Ascending aorta (tissue), 2 donors: ENCODE results near the gene CASQ1. TPM values are rescaled to one million over a fixed set of nuclear protein-coding genes. Genes with fewer than 3 reads are reported as not detected.

Source experiments
- DNase-seq, 2 donors: peaks; one replicate each; pipeline ENCODE4 v3.0.0-alpha.2; 2019; ENCODE audit warnings: low spot score in 2 of 2
- H3K27ac ChIP-seq, 2 donors: fragments of 200-600 bp; sonication (generic); one replicate each; pipeline ENCODE4 v1.5.1; 2016 to 2017; ENCODE audit warnings: mild to moderate bottlenecking in 1 of 2
- H3K27me3 ChIP-seq: fragments of 200-600 bp; sonication (generic); one replicate; pipeline ENCODE4 v1.5.1; 2017
- H3K36me3 ChIP-seq, 2 donors: fragments of 200-600 bp; sonication (generic); one replicate each; pipeline ENCODE4 v1.5.1; 2016
- H3K4me1 ChIP-seq, 2 donors: fragments of 200-600 bp; sonication (generic); one replicate each; pipeline ENCODE4 v1.5.1; 2016 to 2017; ENCODE audit warnings: mild to moderate bottlenecking in 1 of 2
- H3K4me3 ChIP-seq, 2 donors: fragments of 200-600 bp; sonication (generic); one replicate each; pipeline ENCODE4 v1.5.1; 2016 to 2017; ENCODE audit warnings: mild to moderate bottlenecking in 1 of 2
- H3K9me3 ChIP-seq, 2 donors: fragments of 200-600 bp; sonication (generic); one replicate each; pipeline ENCODE4 v1.5.1; 2016
- intact Hi-C: fragments of 100-400 bp; cut with DNase I; formaldehyde crosslinking; loops from one replicate; pipeline ENCODE4 v1.15.1; 2023
- total RNA-seq: library from RNA; depleted of rRNA; stranded (reverse); fragments of >200 nt; gene quantifications from one replicate; pipeline ENCODE4 v1.1.0, GENCODE V29; 2016
- TF ChIP-seq, protein P1 (sequence below), 3 experiments: fragments of 200-600 bp in 2 of 3; fragments of 450-650 bp in 1 of 3; sonication (generic) in 2 of 3; IDR thresholded peaks; one replicate each; pipeline ENCODE4 v1.5.1; 2016 to 2019; ENCODE audit warnings: antibody characterized with exemption in 3 of 3, mild to moderate bottlenecking in 1 of 3, moderate library complexity in 1 of 3

The CASQ1 gene
- total RNA-seq, 1 donor from 2014 or later = not detected

DNA sequence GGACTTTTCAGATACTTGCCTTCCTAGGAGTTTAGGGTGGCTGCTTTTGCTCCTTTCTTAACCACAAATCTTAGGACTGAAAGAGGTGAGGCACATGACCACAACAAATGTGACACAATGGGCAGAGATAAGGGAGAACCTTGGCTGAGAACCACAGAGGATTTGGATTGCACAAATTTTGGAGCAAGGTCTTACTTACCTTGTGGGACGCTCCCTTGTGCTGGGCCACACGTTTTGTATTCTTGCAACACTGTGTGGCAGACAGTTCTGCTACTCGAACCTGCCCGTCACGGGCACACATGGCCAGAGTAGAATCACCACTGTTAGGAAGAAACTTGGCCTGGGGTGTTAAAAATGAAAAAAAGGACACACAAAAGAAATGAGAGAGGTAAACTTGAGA is 48.0 kb downstream of the CASQ1 start:
- Histone ChIP-seq H3K4me3 (no peak overlapping the region), H3K27me3 (no peaks in the 10 kb centered on the region), H3K9me3 (no peaks in the 10 kb centered on the region), H3K27ac (no peak overlapping the region), H3K4me1 (no peaks in the 10 kb centered on the region), H3K36me3 (peaks cover 59 to 72% of the 10 kb centered on the region in 2 donors)
- intact Hi-C loops = no loop called here
- TF ChIP-seq, protein P1, sequence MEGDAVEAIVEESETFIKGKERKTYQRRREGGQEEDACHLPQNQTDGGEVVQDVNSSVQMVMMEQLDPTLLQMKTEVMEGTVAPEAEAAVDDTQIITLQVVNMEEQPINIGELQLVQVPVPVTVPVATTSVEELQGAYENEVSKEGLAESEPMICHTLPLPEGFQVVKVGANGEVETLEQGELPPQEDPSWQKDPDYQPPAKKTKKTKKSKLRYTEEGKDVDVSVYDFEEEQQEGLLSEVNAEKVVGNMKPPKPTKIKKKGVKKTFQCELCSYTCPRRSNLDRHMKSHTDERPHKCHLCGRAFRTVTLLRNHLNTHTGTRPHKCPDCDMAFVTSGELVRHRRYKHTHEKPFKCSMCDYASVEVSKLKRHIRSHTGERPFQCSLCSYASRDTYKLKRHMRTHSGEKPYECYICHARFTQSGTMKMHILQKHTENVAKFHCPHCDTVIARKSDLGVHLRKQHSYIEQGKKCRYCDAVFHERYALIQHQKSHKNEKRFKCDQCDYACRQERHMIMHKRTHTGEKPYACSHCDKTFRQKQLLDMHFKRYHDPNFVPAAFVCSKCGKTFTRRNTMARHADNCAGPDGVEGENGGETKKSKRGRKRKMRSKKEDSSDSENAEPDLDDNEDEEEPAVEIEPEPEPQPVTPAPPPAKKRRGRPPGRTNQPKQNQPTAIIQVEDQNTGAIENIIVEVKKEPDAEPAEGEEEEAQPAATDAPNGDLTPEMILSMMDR (IDR thresholded peaks at IDR 0.05) = no peak
- DNase-seq = no peak

DNA sequence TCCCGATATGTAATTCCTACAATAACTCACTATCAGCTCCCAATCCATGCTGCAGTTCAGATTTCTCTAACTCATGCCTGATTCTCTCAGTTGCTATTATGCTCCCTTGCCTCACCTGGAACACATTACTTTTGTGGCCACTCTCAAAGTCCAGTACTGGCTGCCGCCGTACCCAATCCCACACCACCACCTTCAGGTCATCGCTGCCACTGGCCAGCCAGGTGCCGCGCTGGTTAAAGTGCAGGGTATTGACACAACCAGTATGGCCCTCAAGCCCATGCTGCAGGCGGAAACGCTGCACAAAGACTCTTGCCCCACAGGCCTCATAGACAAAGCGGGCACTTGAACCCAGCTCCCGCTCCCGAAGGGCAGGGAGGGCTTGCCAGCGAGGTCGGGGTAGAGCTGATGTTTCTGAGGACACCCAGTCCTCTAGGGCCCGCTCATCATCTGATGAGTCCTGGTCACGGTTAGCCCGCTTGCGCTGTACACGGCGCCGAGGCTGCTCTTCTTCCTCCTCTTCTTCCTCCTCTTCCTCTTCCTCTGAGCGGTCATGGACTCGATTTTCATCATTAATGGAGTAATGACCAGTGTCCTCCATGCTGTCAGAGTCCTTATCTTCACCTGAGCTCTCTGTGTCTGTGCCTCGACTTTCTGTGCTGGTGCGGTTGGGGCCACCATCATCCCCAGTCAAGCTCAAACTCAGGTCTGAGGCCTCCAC is 49.4 kb downstream of the CASQ1 start:
- intact Hi-C loops = no loop called here
- Histone ChIP-seq H3K27me3 (no peaks in the 10 kb centered on the region), H3K9me3 (no peaks in the 10 kb centered on the region), H3K4me1 (peaks cover 0 to 7% of the 10 kb centered on the region in 2 donors), H3K4me3 (no peak overlapping the region), H3K36me3 (peaks cover 59 to 66% of the 10 kb centered on the region in 2 donors), H3K27ac (no peak overlapping the region)
- DNase-seq = no peak
- TF ChIP-seq, protein P1 (IDR thresholded peaks at IDR 0.05) = no peak

DNA sequence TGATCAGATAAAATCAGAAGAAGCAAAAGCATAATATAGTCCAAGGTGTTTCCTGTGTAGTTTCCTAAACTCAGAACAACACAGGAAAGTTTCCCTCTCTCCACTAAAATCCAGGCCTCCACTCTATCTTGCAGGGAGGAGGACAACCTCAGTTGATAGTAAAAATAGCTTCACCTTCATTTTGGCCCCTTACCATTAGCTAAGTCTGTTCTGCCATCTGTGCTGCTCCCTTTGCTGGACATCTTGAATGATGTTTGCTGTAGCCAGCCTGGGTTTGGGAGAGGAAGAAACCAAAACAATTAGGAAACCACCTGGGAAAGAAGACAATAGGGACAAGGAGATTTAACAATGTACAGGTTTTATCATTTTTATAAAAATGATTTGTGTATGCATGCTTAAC is 53.4 kb downstream of the CASQ1 start:
- intact Hi-C loops = no loop called here
- Histone ChIP-seq H3K36me3 (peaks cover 22 to 27% of the 10 kb centered on the region in 2 donors), H3K27me3 (no peaks in the 10 kb centered on the region), H3K4me1 (peaks cover 0 to 17% of the 10 kb centered on the region in 2 donors), H3K9me3 (no peaks in the 10 kb centered on the region), H3K4me3 (no peak overlapping the region), H3K27ac (peak overlapping the region in 1 of 2 donors; percentile 65)
- no peak for DNase-seq
- TF ChIP-seq, protein P1 (IDR thresholded peaks at IDR 0.05) = no peak

DNA sequence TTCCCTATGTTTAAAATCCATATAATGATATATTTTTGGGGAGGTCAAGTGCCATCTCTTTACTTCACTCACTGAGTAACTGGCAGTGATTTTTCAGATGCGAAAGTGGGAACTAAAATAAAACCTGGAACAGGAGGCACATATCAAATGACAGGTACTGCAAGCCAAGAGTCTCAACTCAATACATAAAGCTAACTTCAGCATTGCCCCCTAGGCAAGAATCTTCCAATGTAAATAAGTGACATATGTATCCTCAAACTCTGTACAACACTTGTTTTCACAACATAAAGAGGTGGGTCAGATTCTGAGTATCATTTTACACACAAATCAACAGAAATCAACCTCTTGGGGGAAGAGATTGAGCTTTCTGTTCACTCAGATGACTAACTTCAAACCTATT is 53.8 kb downstream of the CASQ1 start:
- H3K4me3 ChIP-seq = no peak overlapping the region
- H3K36me3 ChIP-seq = peaks cover 18 to 23% of the 10 kb centered on the region in 2 donors
- TF ChIP-seq, protein P1 (IDR thresholded peaks at IDR 0.05) = no peak
- H3K9me3 ChIP-seq = no peaks in the 10 kb centered on the region
- H3K4me1 ChIP-seq = peaks cover 0 to 17% of the 10 kb centered on the region in 2 donors
- H3K27me3 ChIP-seq = no peaks in the 10 kb centered on the region
- no peak for DNase-seq
- intact Hi-C loops = no loop called here
- H3K27ac ChIP-seq = peak overlapping the region; percentile 65 to 66

DNA sequence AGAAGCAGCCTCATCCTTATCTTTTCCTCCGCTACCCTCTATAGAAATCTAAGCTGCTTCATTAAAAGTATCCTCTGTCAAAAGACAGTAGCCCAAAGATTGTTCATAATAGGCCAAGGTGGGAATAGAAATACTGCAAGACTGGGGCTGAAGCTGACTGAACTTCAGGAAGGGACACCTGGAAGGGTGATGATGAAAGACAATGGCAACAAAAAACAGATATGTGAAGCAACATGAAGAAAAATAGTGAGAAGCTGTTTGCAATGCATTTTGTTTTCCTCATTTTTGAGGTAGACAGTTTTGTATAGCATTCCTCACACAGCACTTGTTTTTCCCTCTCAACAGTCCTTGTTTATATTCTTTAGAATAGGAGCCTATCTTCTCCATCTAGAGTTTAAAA is 55.1 kb downstream of the CASQ1 start:
- intact Hi-C loops = no loop called here
- no peaks in the 10 kb centered on the region for H3K27me3 ChIP-seq
- H3K27ac ChIP-seq = peak overlapping the region; percentile 65 to 66
- no peak for DNase-seq
- H3K36me3 ChIP-seq = peaks cover 6 to 11% of the 10 kb centered on the region in 2 donors
- H3K4me1 ChIP-seq = peaks cover 0 to 22% of the 10 kb centered on the region in 2 donors
- no peaks in the 10 kb centered on the region for H3K9me3 ChIP-seq
- TF ChIP-seq, protein P1 (IDR thresholded peaks at IDR 0.05) = no peak
- no peak overlapping the region for H3K4me3 ChIP-seq
